ENCODE data around the gene TIMM10B.

DNA sequence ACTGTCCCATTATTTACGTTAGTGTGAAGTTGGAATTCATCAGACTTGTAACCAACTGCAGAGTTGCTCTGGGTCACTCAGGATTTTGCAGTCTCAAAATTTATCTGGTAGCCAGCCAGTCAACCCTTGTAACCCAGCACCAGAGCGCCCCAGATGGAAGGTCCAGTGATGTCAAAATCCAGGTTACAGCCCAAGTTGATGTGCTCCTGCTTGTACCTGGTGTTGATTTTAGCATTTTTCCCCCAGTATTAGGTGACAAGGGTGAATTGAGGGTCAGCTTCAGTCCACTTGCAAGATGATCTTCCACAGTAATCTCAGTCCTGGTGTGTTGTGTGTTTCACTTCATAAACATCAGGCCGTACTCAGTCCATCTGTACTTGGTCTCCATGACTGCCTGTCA, 7.5 kb downstream of the TIMM10B start:
- TF ChIP-seq, protein P1, sequence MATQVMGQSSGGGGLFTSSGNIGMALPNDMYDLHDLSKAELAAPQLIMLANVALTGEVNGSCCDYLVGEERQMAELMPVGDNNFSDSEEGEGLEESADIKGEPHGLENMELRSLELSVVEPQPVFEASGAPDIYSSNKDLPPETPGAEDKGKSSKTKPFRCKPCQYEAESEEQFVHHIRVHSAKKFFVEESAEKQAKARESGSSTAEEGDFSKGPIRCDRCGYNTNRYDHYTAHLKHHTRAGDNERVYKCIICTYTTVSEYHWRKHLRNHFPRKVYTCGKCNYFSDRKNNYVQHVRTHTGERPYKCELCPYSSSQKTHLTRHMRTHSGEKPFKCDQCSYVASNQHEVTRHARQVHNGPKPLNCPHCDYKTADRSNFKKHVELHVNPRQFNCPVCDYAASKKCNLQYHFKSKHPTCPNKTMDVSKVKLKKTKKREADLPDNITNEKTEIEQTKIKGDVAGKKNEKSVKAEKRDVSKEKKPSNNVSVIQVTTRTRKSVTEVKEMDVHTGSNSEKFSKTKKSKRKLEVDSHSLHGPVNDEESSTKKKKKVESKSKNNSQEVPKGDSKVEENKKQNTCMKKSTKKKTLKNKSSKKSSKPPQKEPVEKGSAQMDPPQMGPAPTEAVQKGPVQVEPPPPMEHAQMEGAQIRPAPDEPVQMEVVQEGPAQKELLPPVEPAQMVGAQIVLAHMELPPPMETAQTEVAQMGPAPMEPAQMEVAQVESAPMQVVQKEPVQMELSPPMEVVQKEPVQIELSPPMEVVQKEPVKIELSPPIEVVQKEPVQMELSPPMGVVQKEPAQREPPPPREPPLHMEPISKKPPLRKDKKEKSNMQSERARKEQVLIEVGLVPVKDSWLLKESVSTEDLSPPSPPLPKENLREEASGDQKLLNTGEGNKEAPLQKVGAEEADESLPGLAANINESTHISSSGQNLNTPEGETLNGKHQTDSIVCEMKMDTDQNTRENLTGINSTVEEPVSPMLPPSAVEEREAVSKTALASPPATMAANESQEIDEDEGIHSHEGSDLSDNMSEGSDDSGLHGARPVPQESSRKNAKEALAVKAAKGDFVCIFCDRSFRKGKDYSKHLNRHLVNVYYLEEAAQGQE (IDR thresholded peaks at IDR 0.05; ENCODE audit: insufficient read depth in 1 of 2, low read depth in 2 of 2, low read length in 1 of 2) = no peak
- TF ChIP-seq, protein P2, sequence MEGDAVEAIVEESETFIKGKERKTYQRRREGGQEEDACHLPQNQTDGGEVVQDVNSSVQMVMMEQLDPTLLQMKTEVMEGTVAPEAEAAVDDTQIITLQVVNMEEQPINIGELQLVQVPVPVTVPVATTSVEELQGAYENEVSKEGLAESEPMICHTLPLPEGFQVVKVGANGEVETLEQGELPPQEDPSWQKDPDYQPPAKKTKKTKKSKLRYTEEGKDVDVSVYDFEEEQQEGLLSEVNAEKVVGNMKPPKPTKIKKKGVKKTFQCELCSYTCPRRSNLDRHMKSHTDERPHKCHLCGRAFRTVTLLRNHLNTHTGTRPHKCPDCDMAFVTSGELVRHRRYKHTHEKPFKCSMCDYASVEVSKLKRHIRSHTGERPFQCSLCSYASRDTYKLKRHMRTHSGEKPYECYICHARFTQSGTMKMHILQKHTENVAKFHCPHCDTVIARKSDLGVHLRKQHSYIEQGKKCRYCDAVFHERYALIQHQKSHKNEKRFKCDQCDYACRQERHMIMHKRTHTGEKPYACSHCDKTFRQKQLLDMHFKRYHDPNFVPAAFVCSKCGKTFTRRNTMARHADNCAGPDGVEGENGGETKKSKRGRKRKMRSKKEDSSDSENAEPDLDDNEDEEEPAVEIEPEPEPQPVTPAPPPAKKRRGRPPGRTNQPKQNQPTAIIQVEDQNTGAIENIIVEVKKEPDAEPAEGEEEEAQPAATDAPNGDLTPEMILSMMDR (IDR thresholded peaks at IDR 0.05) = no peak
- TF ChIP-seq POLR2AphosphoS5 (IDR thresholded peaks at IDR 0.05; ENCODE audit: low read depth, low read length) (no peak), TCF7L2 (IDR thresholded peaks at IDR 0.05; ENCODE audit: low read depth, low read length) (no peak)
